Lung (tissue), 12 donors: ENCODE data around the gene VRTN. TPM values are rescaled to one million over a fixed set of nuclear protein-coding genes. Genes with fewer than 3 reads are reported as not detected.
"Not testable (repeated sequence)": the region's sequence is repeated elsewhere in the genome, so short reads cannot be mapped to it uniquely, and the experiment has no call there.

ENCODE experiments used
- ATAC-seq: fragments of 200-7000 bp; cut with Tn5 transposase; one replicate; pipeline ENCODE4 v1.9.1; 2020; ENCODE audit warnings: moderate number of reproducible peaks; ENCODE audit not compliant: insufficient read depth, low FRiP score
- DNase-seq, 3 donors: peaks; one replicate each; pipeline ENCODE4 v3.0.0-alpha.2; 2013 to 2017
- H3K27ac ChIP-seq, 2 donors: one replicate each; pipeline ENCODE4 v1.5.1; 2013; ENCODE audit warnings: mild to moderate bottlenecking in 2 of 2, moderate library complexity in 2 of 2, control low read depth in 1 of 2, inconsistent platforms in 1 of 2, low read depth in 1 of 2, low read length in 1 of 2
- H3K27me3 ChIP-seq, 3 donors: one replicate each; pipeline ENCODE4 v1.5.1; 2013; ENCODE audit warnings: low read length in 2 of 3; ENCODE audit not compliant: control insufficient read depth in 3 of 3, insufficient read depth in 3 of 3
- H3K36me3 ChIP-seq, 4 donors: one replicate each; pipeline ENCODE4 v1.5.1; 2013; ENCODE audit warnings: low read length in 4 of 4, mild to moderate bottlenecking in 1 of 4, moderate library complexity in 1 of 4; ENCODE audit not compliant: control insufficient read depth in 4 of 4, insufficient read depth in 4 of 4
- H3K4me1 ChIP-seq, 5 donors: one replicate each; pipeline ENCODE4 v1.5.1; 2013; ENCODE audit warnings: low read length in 5 of 5, mild to moderate bottlenecking in 2 of 5, moderate library complexity in 1 of 5; ENCODE audit not compliant: control insufficient read depth in 5 of 5, insufficient read depth in 5 of 5
- H3K4me3 ChIP-seq: one replicate; pipeline ENCODE4 v1.5.1; 2013; ENCODE audit warnings: mild to moderate bottlenecking, control low read depth, moderate library complexity
- H3K9ac ChIP-seq, 2 donors: one replicate each; pipeline ENCODE4 v1.5.1; 2013; ENCODE audit warnings: low read length in 2 of 2, control low read depth in 1 of 2; ENCODE audit not compliant: insufficient read depth in 1 of 2
- H3K9me3 ChIP-seq, 4 donors: one replicate each; pipeline ENCODE4 v1.5.1; 2013; ENCODE audit warnings: low read length in 3 of 4, mild to moderate bottlenecking in 1 of 4, moderate library complexity in 1 of 4; ENCODE audit not compliant: control insufficient read depth in 4 of 4, insufficient read depth in 3 of 4
- CTCF ChIP-seq: IDR thresholded peaks from 2 replicates; pipeline ENCODE4 v1.5.1; 2012; ENCODE audit warnings: mild to moderate bottlenecking; ENCODE audit errors: control extremely low read depth, extremely low read depth
- WGBS, 2 donors: extraction: QIAGEN DNeasy Blood & Tissue Kit; methylation state at CpG; one replicate each; pipeline ENCODE4 v1.1.7; 2013; 5-methylcytosine and 5-hydroxymethylcytosine counted together
- polyA plus RNA-seq, 2 donors: library from polyadenylated mRNA; stranded (reverse); fragments of 200-250 nt; gene quantifications; one replicate each; pipeline ENCODE4 v1.2.1, GENCODE V29; 2013
- total RNA-seq, 2 donors: library from RNA; depleted of rRNA in 1 of 2; stranded (reverse); fragments of >200 nt in 1 of 2; gene quantifications; one replicate each; pipeline ENCODE4 v1.2.1, GENCODE V29; 2014 to 2021
- donor health status: control.
- donor health status: control.
- donor health status: Bipolar disorder and iron deficiency.
- donor health status: healthy.
- donor health status: DM: yes; HTN: yes; CAD: no.

VRTN gene
- total and polyA plus RNA-seq, 4 donors = 0.06 TPM; not detected in 3

DNA sequence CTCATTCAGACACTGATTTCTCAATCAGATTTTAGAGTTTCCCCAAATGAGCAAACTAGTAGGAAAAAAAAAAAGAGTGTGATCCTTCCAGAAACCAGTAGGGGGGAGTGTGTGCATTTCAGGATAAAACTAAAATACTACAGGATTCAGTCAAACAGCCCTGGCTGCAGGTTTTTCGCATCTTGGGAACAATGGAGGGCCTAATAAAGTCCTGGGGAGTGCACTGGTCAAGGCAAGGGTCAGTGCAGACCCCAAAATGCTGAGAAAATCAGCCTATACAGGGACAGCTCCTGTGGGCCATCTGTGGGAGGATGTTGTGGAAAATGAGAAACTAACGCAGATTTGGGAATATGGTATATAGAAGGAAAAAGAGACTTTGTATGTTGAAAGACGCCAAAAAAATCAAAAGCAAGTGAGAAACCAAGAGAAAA, 23.3 kb upstream of the VRTN start:
- H3K27me3 ChIP-seq = no peaks in the 10 kb centered on the region
- H3K27ac ChIP-seq = no peak overlapping the region
- H3K9me3 ChIP-seq = no peaks in the 10 kb centered on the region
- no peak for ATAC-seq
- H3K4me3 ChIP-seq = no peak overlapping the region
- TF ChIP-seq CTCF = no peak
- H3K4me1 ChIP-seq = peaks cover 0 to 15% (median 0%) of the 10 kb centered on the region in 5 donors
- no peak overlapping the region for H3K9ac ChIP-seq
- DNase-seq = peak in 2 of 3 donors; percentile 47 to 63
- WGBS, 2 donors = 68 to 72% methylated on average over 3 of the region's 3 CpGs
- no peaks in the 10 kb centered on the region for H3K36me3 ChIP-seq

- ATAC-seq = no peak
- 77 to 86% methylated on average over 3 of the region's 3 CpGs for WGBS, 2 donors
These were observed 22.8 kb upstream of the VRTN start for GRCh38 chr14:74325446-74325845.

GRCh38 chr14:74326369-74327152, 21.7 kb upstream of the VRTN start:
- H3K4me3 ChIP-seq = no peak overlapping the region
- no peak overlapping the region for H3K27ac ChIP-seq
- ATAC-seq (no peak), DNase-seq (peak; percentile 75 to 86 (median 84))
- H3K36me3 ChIP-seq = no peaks in the 10 kb centered on the region
- no peak for TF ChIP-seq CTCF
- WGBS, 2 donors = 58 to 68% methylated on average over 10 of the region's 10 CpGs
- peaks cover 0 to 15% (median 0%) of the 10 kb centered on the region in 5 donors for H3K4me1 ChIP-seq
- no peaks in the 10 kb centered on the region for H3K9me3 ChIP-seq
- no peaks in the 10 kb centered on the region for H3K27me3 ChIP-seq
- no peak overlapping the region for H3K9ac ChIP-seq

More at GRCh38 chr14:74325446-74325845, 22.8 kb upstream of the VRTN start:
- Histone ChIP-seq H3K4me3 (no peak overlapping the region), H3K9ac (no peak overlapping the region), H3K27ac (no peak overlapping the region), H3K9me3 (no peaks in the 10 kb centered on the region), H3K27me3 (no peaks in the 10 kb centered on the region), H3K4me1 (peaks cover 0 to 15% (median 0%) of the 10 kb centered on the region in 5 donors), H3K36me3 (no peaks in the 10 kb centered on the region)
- DNase-seq = no peak
- TF ChIP-seq CTCF = no peak

- H3K4me1 ChIP-seq = peaks cover 0 to 15% (median 0%) of the 10 kb centered on the region in 5 donors
- WGBS, 2 donors = 71 to 79% methylated on average over 7 to 9 of the region's 9 CpGs
- not testable (repeated sequence) for H3K27ac ChIP-seq, H3K36me3 ChIP-seq, ATAC-seq, H3K9me3 ChIP-seq, H3K27me3 ChIP-seq, H3K4me3 ChIP-seq, H3K9ac ChIP-seq
- DNase-seq = peak in 2 of 3 donors; percentile 10 to 61
These were observed 18.2 kb upstream of the VRTN start for GRCh38 chr14:74329950-74330552.
